IMR-90 (cell line): ENCODE results near the gene TMX1. TPM values are rescaled to one million over a fixed set of nuclear protein-coding genes. Genes with fewer than 3 reads are reported as not detected.

Source experiments
- ATAC-seq: fragments of 200-7000 bp; cut with Tn5 transposase; 2 replicates; pipeline ENCODE4 v1.9.1; 2020; ENCODE audit warnings: low read depth, mild to moderate bottlenecking, moderate library complexity
- BruUV-seq: library from RNA; stranded (reverse); fragments of 400-500 nt; replicated peaks from 2 replicates; lab custom pipeline; 2021; lab: Mats Ljungman, UMichigan
- CTCF ChIA-PET: fragments of 300-600 bp; formaldehyde crosslinking; extraction: SDS; loops from one replicate; lab custom pipeline; 2021; ENCODE audit warnings: antibody characterized with exemption; lab: Yijun Ruan, JAX
- POLR2A ChIA-PET: fragments of 300-600 bp; sonication (Branson Sonifier 250); formaldehyde crosslinking; loops from one replicate; lab custom pipeline; 2022; ENCODE audit warnings: antibody characterized with exemption; ENCODE audit not compliant: unreplicated experiment; lab: Charles Lee
- DNase-seq: peaks from one replicate; pipeline ENCODE4 v3.0.0; 2013
- H2AFZ ChIP-seq: replicated peaks from 2 replicates; pipeline ENCODE3; 2013; ENCODE audit warnings: low read length, mild to moderate bottlenecking; ENCODE audit not compliant: poor library complexity
- H2AK5ac ChIP-seq: 2 replicates; pipeline ENCODE4 v1.6.1; 2013; ENCODE audit warnings: low read depth, low read length, inconsistent platforms
- H2AK9ac ChIP-seq: replicated peaks from 2 replicates; pipeline ENCODE3; 2013; ENCODE audit warnings: mild to moderate bottlenecking, low read depth, low read length, moderate library complexity; ENCODE audit not compliant: poor library complexity
- H2BK120ac ChIP-seq: 2 replicates; pipeline ENCODE4 v1.6.1; 2013; ENCODE audit warnings: low read depth, low read length, inconsistent platforms
- H2BK15ac ChIP-seq: 3 replicates; pipeline ENCODE4 v1.6.1; 2013; ENCODE audit warnings: low read depth, low read length, inconsistent platforms
- H2BK20ac ChIP-seq: 2 replicates; pipeline ENCODE4 v1.6.1; 2013; ENCODE audit warnings: low read depth, mild to moderate bottlenecking, inconsistent platforms, low read length, moderate library complexity
- H2BK5ac ChIP-seq: 2 replicates; pipeline ENCODE4 v1.6.1; 2013; ENCODE audit warnings: mild to moderate bottlenecking, low read depth, low read length, inconsistent platforms; ENCODE audit not compliant: poor library complexity, severe bottlenecking
- H3K14ac ChIP-seq: replicated peaks from 2 replicates; pipeline ENCODE4 v1.6.1; 2013; ENCODE audit warnings: low read depth, low read length, inconsistent platforms
- H3K18ac ChIP-seq: 2 replicates; pipeline ENCODE4 v1.6.1; 2013; ENCODE audit warnings: low read depth, low read length, control low read depth
- H3K23ac ChIP-seq: 2 replicates; pipeline ENCODE4 v1.6.1; 2013; ENCODE audit warnings: low read depth, low read length, inconsistent platforms
- H3K27ac ChIP-seq: 2 replicates; pipeline ENCODE4 v1.5.1; 2013; ENCODE audit warnings: mild to moderate bottlenecking, control low read depth, low read length; ENCODE audit not compliant: insufficient read depth
- H3K27me3 ChIP-seq: 2 replicates; pipeline ENCODE4 v1.6.1; 2013; ENCODE audit warnings: low read length; ENCODE audit not compliant: control insufficient read depth, insufficient read depth
- H3K36me3 ChIP-seq: 2 replicates; pipeline ENCODE4 v1.6.1; 2013; ENCODE audit warnings: low read length, mixed read lengths; ENCODE audit not compliant: control insufficient read depth, insufficient read depth
- H3K4ac ChIP-seq: 2 replicates; pipeline ENCODE4 v1.6.1; 2013; ENCODE audit warnings: low read depth, low read length, inconsistent platforms
- H3K4me1 ChIP-seq: 2 replicates; pipeline ENCODE4 v1.6.1; 2013; ENCODE audit warnings: low read length, mixed read lengths; ENCODE audit not compliant: control insufficient read depth, insufficient read depth
- H3K4me2 ChIP-seq: 2 replicates; pipeline ENCODE4 v1.6.1; 2013; ENCODE audit warnings: low read depth, mild to moderate bottlenecking, control low read depth, low read length, moderate library complexity
- H3K4me3 ChIP-seq: 2 replicates; pipeline ENCODE4 v1.5.1; 2013; ENCODE audit warnings: low read depth, mild to moderate bottlenecking, control low read depth, low read length, moderate library complexity; ENCODE audit not compliant: insufficient read depth
- H3K56ac ChIP-seq: 2 replicates; pipeline ENCODE4 v1.6.1; 2013; ENCODE audit warnings: low read length, inconsistent platforms; ENCODE audit not compliant: insufficient read depth; ENCODE audit errors: extremely low read depth
- H3K79me1 ChIP-seq, 2 experiments: 2 replicates each; pipeline ENCODE4 v1.6.1; 2013; ENCODE audit warnings: low read length in 2 of 2, inconsistent platforms in 1 of 2, low read depth in 1 of 2
- H3K9ac ChIP-seq: 2 replicates; pipeline ENCODE4 v1.6.1; 2013; ENCODE audit warnings: low read depth, low read length, control low read depth
- H3K9me1 ChIP-seq: 2 replicates; pipeline ENCODE4 v1.6.1; 2013; ENCODE audit warnings: low read length, inconsistent platforms; ENCODE audit not compliant: insufficient read depth
- H3K9me3 ChIP-seq: 2 replicates; pipeline ENCODE4 v1.6.1; 2013; ENCODE audit warnings: low read length; ENCODE audit not compliant: control insufficient read depth, insufficient read depth
- H4K20me1 ChIP-seq: 2 replicates; pipeline ENCODE4 v1.6.1; 2013; ENCODE audit warnings: low read length, inconsistent platforms; ENCODE audit not compliant: insufficient read depth
- H4K5ac ChIP-seq: 2 replicates; pipeline ENCODE4 v1.6.1; 2013; ENCODE audit warnings: mild to moderate bottlenecking, low read depth, low read length, control low read depth
- H4K8ac ChIP-seq, 2 experiments: 2 replicates each; pipeline ENCODE4 v1.6.1; 2013; ENCODE audit warnings: low read depth in 2 of 2, low read length in 2 of 2, control low read depth in 1 of 2, inconsistent platforms in 1 of 2
- H4K91ac ChIP-seq: 2 replicates; pipeline ENCODE4 v1.6.1; 2013; ENCODE audit warnings: low read depth, low read length, inconsistent platforms; ENCODE audit not compliant: insufficient read depth
- ELK1 ChIP-seq: fragments of 150-350 bp; IDR thresholded peaks from 2 replicates; pipeline ENCODE4 v1.6.1; 2016; ENCODE audit warnings: low read depth, mild to moderate bottlenecking, low read length, moderate library complexity, borderline replicate concordance
- FOS ChIP-seq: fragments of 150-350 bp; IDR thresholded peaks from 2 replicates; pipeline ENCODE4 v1.6.1; 2016; ENCODE audit warnings: low read depth, low read length
- MAFK ChIP-seq: IDR thresholded peaks from 2 replicates; pipeline ENCODE4 v1.6.1; 2012; ENCODE audit warnings: low read depth, low read length, improper control_type of control experiment
- MXI1 ChIP-seq: IDR thresholded peaks from 2 replicates; pipeline ENCODE4 v1.6.1; 2012; ENCODE audit warnings: low read depth, mild to moderate bottlenecking, low read length, moderate library complexity, borderline replicate concordance
- POLR2A ChIP-seq: IDR thresholded peaks from 2 replicates; pipeline ENCODE4 v1.6.1; 2012; ENCODE audit warnings: mild to moderate bottlenecking, low read depth, low read length
- RAD21 ChIP-seq: IDR thresholded peaks from 2 replicates; pipeline ENCODE4 v1.6.1; 2012; ENCODE audit warnings: low read length, improper control_type of control experiment
- RCOR1 ChIP-seq: IDR thresholded peaks from 2 replicates; pipeline ENCODE4 v1.6.1; 2012; ENCODE audit warnings: mild to moderate bottlenecking, low read length, improper control_type of control experiment; ENCODE audit not compliant: insufficient replicate concordance
- RFX5 ChIP-seq: IDR thresholded peaks from 2 replicates; pipeline ENCODE4 v1.8.0; 2012; ENCODE audit warnings: low read depth, mild to moderate bottlenecking, low read length, moderate library complexity
- SMC3 ChIP-seq: fragments of 150-350 bp; IDR thresholded peaks from 2 replicates; pipeline ENCODE4 v1.6.1; 2016; ENCODE audit warnings: low read depth, mild to moderate bottlenecking, antibody characterized with exemption, low read length, moderate library complexity
- WGBS, 2 experiments: methylation state at CpG; one replicate each; pipeline versions ENCODE4 v1.1.5 to v1.1.7; 2013; ENCODE audit warnings: missing lambda C conversion rate in 2 of 2; ENCODE audit not compliant: insufficient read length in 1 of 2; ENCODE audit errors: extremely low coverage in 2 of 2; 5-methylcytosine and 5-hydroxymethylcytosine counted together
- dilution Hi-C: fragments of 300-500 bp; cut with HindIII; formaldehyde crosslinking; loops from one replicate; pipeline ENCODE4 v1.14.3; 2018; ENCODE audit warnings: low sequenced_read_pairs; ENCODE audit not compliant: unreplicated experiment
- in situ Hi-C: fragments of 300-500 bp; cut with MboI; formaldehyde crosslinking; loops from 3 replicates; pipeline ENCODE4 v1.14.3; 2019; ENCODE audit warnings: low sequenced_read_pairs, inconsistent platforms, mixed read lengths
- intact Hi-C: fragments of 100-400 bp; cut with micrococcal nuclease; formaldehyde crosslinking; loops from 2 replicates; pipeline ENCODE4 v1.10.0; 2022
- polyA plus RNA-seq, 3 experiments: library from polyadenylated mRNA; depleted of rRNA; stranded (reverse); fragments of >200 nt; gene quantifications; 2 replicates each; pipeline ENCODE4 v1.2.3, GENCODE V29; 2012; ENCODE audit warnings: low replicate concordance in 1 of 3
- total RNA-seq: library from RNA; depleted of rRNA; stranded (reverse); fragments of >200 nt; gene quantifications from 2 replicates; pipeline ENCODE4 v1.2.3, GENCODE V29; 2012
- TF ChIP-seq, protein P1 (sequence below): conservative IDR thresholded peaks from 2 replicates; pipeline ENCODE4 v1.5.1; 2012; ENCODE audit warnings: mild to moderate bottlenecking, low read depth, low read length, improper control_type of control experiment
- TF ChIP-seq, protein P2 (sequence below): fragments of 150-350 bp; IDR thresholded peaks from 2 replicates; pipeline ENCODE4 v1.6.1; 2017; ENCODE audit warnings: mild to moderate bottlenecking, antibody characterized with exemption, low read length, low read depth

Gene TMX1
- total and polyA plus RNA-seq, 2 of the 4 experiments (the other 2 are of a cell fraction) = 15.3 to 24.7 TPM

GRCh38 chr14:51210594-51210993 is 29.5 kb upstream of the TMX1 start:
- ChIA-PET POLR2A (interaction anchor here (0.6 kb wide), 1 partner anchor 387 kb away, joined by 3 read pairs; no protein-coding TSS in a partner anchor), CTCF (no interaction called here)
- in situ Hi-C loops = loop anchor here (25.0 kb wide), 1 partner anchor 623 kb away; no protein-coding TSS in a partner anchor
- Histone ChIP-seq H2AK9ac (peak overlapping the region; percentile 88), H3K56ac (no peak overlapping the region), H3K79me1 (no peaks in the 10 kb centered on the region), H2AFZ (no peak overlapping the region), H3K9me3 (no peaks in the 10 kb centered on the region), H3K9me1 (no peaks in the 10 kb centered on the region), H3K27me3 (peaks cover 32% of the 10 kb centered on the region), H3K27ac (no peak overlapping the region), H3K14ac (no peak overlapping the region), H3K18ac (no peak overlapping the region), H3K4me3 (no peak overlapping the region), H2BK20ac (no peak overlapping the region), H3K4me1 (no peaks in the 10 kb centered on the region), H2BK5ac (no peak overlapping the region), H4K5ac (no peak overlapping the region), H3K23ac (no peak overlapping the region), H3K36me3 (no peaks in the 10 kb centered on the region), H2BK120ac (no peak overlapping the region), H4K91ac (no peak overlapping the region), H3K9ac (no peak overlapping the region), H4K20me1 (no peaks in the 10 kb centered on the region), H2AK5ac (no peak overlapping the region), H3K4me2 (no peak overlapping the region), H4K8ac (no peak overlapping the region), H2BK15ac (no peak overlapping the region), H3K4ac (no peak overlapping the region)
- ATAC-seq (no peak), DNase-seq (no peak)
- no CpG with 5 or more reads among the region's 1 CpG for WGBS, 2 experiments
- intact Hi-C loops = no loop called here
- BruUV-seq = no TSS peak
- TF ChIP-seq, protein P1, sequence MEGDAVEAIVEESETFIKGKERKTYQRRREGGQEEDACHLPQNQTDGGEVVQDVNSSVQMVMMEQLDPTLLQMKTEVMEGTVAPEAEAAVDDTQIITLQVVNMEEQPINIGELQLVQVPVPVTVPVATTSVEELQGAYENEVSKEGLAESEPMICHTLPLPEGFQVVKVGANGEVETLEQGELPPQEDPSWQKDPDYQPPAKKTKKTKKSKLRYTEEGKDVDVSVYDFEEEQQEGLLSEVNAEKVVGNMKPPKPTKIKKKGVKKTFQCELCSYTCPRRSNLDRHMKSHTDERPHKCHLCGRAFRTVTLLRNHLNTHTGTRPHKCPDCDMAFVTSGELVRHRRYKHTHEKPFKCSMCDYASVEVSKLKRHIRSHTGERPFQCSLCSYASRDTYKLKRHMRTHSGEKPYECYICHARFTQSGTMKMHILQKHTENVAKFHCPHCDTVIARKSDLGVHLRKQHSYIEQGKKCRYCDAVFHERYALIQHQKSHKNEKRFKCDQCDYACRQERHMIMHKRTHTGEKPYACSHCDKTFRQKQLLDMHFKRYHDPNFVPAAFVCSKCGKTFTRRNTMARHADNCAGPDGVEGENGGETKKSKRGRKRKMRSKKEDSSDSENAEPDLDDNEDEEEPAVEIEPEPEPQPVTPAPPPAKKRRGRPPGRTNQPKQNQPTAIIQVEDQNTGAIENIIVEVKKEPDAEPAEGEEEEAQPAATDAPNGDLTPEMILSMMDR = no peak
- TF ChIP-seq MAFK (no peak), SMC3 (no peak), MXI1 (no peak), FOS (no peak), ELK1 (no peak), RCOR1 (no peak), POLR2A (no peak), RAD21 (no peak), RFX5 (no peak)
- TF ChIP-seq, protein P2, sequence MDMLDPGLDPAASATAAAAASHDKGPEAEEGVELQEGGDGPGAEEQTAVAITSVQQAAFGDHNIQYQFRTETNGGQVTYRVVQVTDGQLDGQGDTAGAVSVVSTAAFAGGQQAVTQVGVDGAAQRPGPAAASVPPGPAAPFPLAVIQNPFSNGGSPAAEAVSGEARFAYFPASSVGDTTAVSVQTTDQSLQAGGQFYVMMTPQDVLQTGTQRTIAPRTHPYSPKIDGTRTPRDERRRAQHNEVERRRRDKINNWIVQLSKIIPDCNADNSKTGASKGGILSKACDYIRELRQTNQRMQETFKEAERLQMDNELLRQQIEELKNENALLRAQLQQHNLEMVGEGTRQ = no peak
- dilution Hi-C loops = no loop called here
